Lower lobe of right lung (tissue), 2 donors: Measurements from ENCODE around the gene CDKN1A. TPM values are rescaled to one million over a fixed set of nuclear protein-coding genes. Genes with fewer than 3 reads are reported as not detected.

Experiments used
- ATAC-seq, 2 donors: fragments of 200-7000 bp; cut with Tn5 transposase; one replicate each; pipeline ENCODE4 v1.9.1; 2020 to 2022; ENCODE audit warnings: mild to moderate bottlenecking in 2 of 2, moderate library complexity in 2 of 2
- DNase-seq: peaks from one replicate; pipeline ENCODE4 v3.0.0-alpha.2; 2020
- H3K27ac ChIP-seq: fragments of 200-600 bp; one replicate; pipeline ENCODE4 v1.8.0; 2022
- H3K27me3 ChIP-seq: fragments of 200-600 bp; one replicate; pipeline ENCODE4 v1.8.0; 2022; ENCODE audit warnings: low read depth
- H3K36me3 ChIP-seq: fragments of 200-600 bp; one replicate; pipeline ENCODE4 v1.8.0; 2022; ENCODE audit warnings: mild to moderate bottlenecking
- H3K4me1 ChIP-seq: fragments of 200-600 bp; one replicate; pipeline ENCODE4 v1.8.0; 2022
- H3K4me3 ChIP-seq: fragments of 200-600 bp; one replicate; pipeline ENCODE4 v1.8.0; 2022; ENCODE audit warnings: mild to moderate bottlenecking
- H3K9me3 ChIP-seq: fragments of 200-600 bp; one replicate; pipeline ENCODE4 v1.8.0; 2022
- intact Hi-C: fragments of 100-400 bp; cut with DNase I; formaldehyde crosslinking; loops from one replicate; pipeline ENCODE4 v1.11.0; 2022
- total RNA-seq: library from RNA; stranded (reverse); fragmentation: NEBNext Ultra II Directional; extraction: Animal tissue kit (Norgen Biotek cat#: 25700); gene quantifications from one replicate; pipeline ENCODE4 v1.2.1, GENCODE V29; 2021
- TF ChIP-seq, protein P1 (sequence below): fragments of 200-600 bp; IDR thresholded peaks from one replicate; pipeline ENCODE4 v1.8.0; 2022; ENCODE audit warnings: antibody characterized with exemption, mild to moderate bottlenecking
- donor health status: DM: no; HTN: yes; CAD: no; lungs with severe emphysema.

The CDKN1A gene
- total RNA-seq, 1 donor from 2014 or later: 71.0 TPM

- TF ChIP-seq, protein P1, sequence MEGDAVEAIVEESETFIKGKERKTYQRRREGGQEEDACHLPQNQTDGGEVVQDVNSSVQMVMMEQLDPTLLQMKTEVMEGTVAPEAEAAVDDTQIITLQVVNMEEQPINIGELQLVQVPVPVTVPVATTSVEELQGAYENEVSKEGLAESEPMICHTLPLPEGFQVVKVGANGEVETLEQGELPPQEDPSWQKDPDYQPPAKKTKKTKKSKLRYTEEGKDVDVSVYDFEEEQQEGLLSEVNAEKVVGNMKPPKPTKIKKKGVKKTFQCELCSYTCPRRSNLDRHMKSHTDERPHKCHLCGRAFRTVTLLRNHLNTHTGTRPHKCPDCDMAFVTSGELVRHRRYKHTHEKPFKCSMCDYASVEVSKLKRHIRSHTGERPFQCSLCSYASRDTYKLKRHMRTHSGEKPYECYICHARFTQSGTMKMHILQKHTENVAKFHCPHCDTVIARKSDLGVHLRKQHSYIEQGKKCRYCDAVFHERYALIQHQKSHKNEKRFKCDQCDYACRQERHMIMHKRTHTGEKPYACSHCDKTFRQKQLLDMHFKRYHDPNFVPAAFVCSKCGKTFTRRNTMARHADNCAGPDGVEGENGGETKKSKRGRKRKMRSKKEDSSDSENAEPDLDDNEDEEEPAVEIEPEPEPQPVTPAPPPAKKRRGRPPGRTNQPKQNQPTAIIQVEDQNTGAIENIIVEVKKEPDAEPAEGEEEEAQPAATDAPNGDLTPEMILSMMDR: no peak
- H3K27me3 ChIP-seq: no peaks in the 10 kb centered on the region
- peaks cover 13% of the 10 kb centered on the region for H3K4me1 ChIP-seq
- H3K27ac ChIP-seq: peak overlapping the region; percentile 46
- no peaks in the 10 kb centered on the region for H3K9me3 ChIP-seq
- ATAC-seq (no peak), DNase-seq (no peak)
- intact Hi-C loops: no loop called here
- no peak overlapping the region for H3K4me3 ChIP-seq
- no peaks in the 10 kb centered on the region for H3K36me3 ChIP-seq
Observed at GRCh38 chr6:36634317-36635108, 44.0 kb upstream of the CDKN1A start.

DNA sequence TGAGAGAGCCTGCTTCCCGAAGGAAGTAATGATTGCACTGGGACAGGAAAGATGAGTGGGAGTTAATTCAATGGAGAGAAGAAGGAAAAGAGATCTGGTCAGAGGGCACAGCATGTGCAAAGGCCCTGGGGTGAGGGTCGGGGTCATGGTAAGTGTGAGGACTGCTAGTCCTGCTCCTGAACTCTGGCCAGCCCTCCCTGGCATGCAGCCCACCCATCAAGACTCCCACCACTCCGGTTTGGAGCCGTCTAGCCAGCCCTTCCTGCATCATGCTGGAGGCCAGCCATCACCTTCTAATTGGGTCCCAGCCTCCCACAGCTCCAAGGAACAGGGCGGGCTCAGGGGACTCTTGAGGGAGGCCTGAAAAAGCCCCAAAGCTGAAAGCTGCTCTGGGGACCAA lies 42.2 kb upstream of the CDKN1A start:
- TF ChIP-seq, protein P1: no peak
- Histone ChIP-seq H3K4me3 (no peak overlapping the region), H3K4me1 (peaks cover 11% of the 10 kb centered on the region), H3K9me3 (no peaks in the 10 kb centered on the region), H3K27ac (no peak overlapping the region), H3K36me3 (no peaks in the 10 kb centered on the region), H3K27me3 (no peaks in the 10 kb centered on the region)
- intact Hi-C loops: no loop called here
- DNase-seq (no peak), ATAC-seq (no peak)

GRCh38 chr6:36636687-36637418 lies 41.7 kb upstream of the CDKN1A start:
- H3K36me3 ChIP-seq: no peaks in the 10 kb centered on the region
- ATAC-seq: no peak
- H3K27ac ChIP-seq: no peak overlapping the region
- H3K27me3 ChIP-seq: no peaks in the 10 kb centered on the region
- TF ChIP-seq, protein P1: no peak
- peaks cover 11% of the 10 kb centered on the region for H3K4me1 ChIP-seq
- no peak for DNase-seq
- intact Hi-C loops: no loop called here
- H3K4me3 ChIP-seq: no peak overlapping the region
- no peaks in the 10 kb centered on the region for H3K9me3 ChIP-seq

GRCh38 chr6:36638579-36638978 lies 39.9 kb upstream of the CDKN1A start:
- Histone ChIP-seq H3K9me3 (no peaks in the 10 kb centered on the region), H3K27ac (no peak overlapping the region), H3K36me3 (no peaks in the 10 kb centered on the region), H3K4me1 (peaks cover 18% of the 10 kb centered on the region), H3K4me3 (no peak overlapping the region), H3K27me3 (no peaks in the 10 kb centered on the region)
- DNase-seq (no peak), ATAC-seq (no peak)
- TF ChIP-seq, protein P1: no peak
- intact Hi-C loops: no loop called here

GRCh38 chr6:36639171-36639808 lies 39.2 kb upstream of the CDKN1A start:
- no peak overlapping the region for H3K27ac ChIP-seq
- H3K9me3 ChIP-seq: no peaks in the 10 kb centered on the region
- DNase-seq: no peak
- ATAC-seq: no peak
- H3K4me1 ChIP-seq: peaks cover 15% of the 10 kb centered on the region
- H3K36me3 ChIP-seq: no peaks in the 10 kb centered on the region
- H3K27me3 ChIP-seq: no peaks in the 10 kb centered on the region
- H3K4me3 ChIP-seq: no peak overlapping the region
- TF ChIP-seq, protein P1: no peak
- intact Hi-C loops: no loop called here
